ENCODE data around the gene PTBP2.

GRCh38 chr1:96837781-96838216 is 116.2 kb downstream of the PTBP2 start:
- TF ChIP-seq CTCF (IDR thresholded peaks at IDR 0.05; ENCODE audit: insufficient read depth, low read length, poor library complexity, severe bottlenecking) = no peak
- TF ChIP-seq EZH2phosphoT487 (conservative IDR thresholded peaks at IDR 0.05; ENCODE audit: low read length) = no peak
